NB4 (cell line): ENCODE results near the gene KRT82.

Source experiments
- DNase-seq: peaks from one replicate; pipeline ENCODE4 v3.0.0; 2010; ENCODE audit warnings: low read depth
- H3K4me3 ChIP-seq: one replicate; pipeline ENCODE4 v1.5.1; 2011; ENCODE audit warnings: mild to moderate bottlenecking, low read depth, low read length, moderate library complexity
- MYC ChIP-seq: IDR thresholded peaks from 2 replicates; pipeline ENCODE4 v1.6.1; 2011; ENCODE audit warnings: low read depth, low read length
- POLR2A ChIP-seq: IDR thresholded peaks from 2 replicates; pipeline ENCODE4 v1.6.1; 2011; ENCODE audit warnings: mild to moderate bottlenecking; ENCODE audit not compliant: insufficient read length; ENCODE audit errors: extremely low read depth
- TF ChIP-seq, protein P1 (sequence below): IDR thresholded peaks from one replicate; pipeline ENCODE4 v1.5.1; 2012; ENCODE audit warnings: low read depth, low read length
- TF ChIP-seq, protein P2 (sequence below): IDR thresholded peaks from 2 replicates; pipeline ENCODE4 v1.6.1; 2011; ENCODE audit warnings: low read depth, low read length

KRT82 gene

GRCh38 chr12:52363111-52363679 is 42.9 kb downstream of the KRT82 start:
- TF ChIP-seq, protein P1, sequence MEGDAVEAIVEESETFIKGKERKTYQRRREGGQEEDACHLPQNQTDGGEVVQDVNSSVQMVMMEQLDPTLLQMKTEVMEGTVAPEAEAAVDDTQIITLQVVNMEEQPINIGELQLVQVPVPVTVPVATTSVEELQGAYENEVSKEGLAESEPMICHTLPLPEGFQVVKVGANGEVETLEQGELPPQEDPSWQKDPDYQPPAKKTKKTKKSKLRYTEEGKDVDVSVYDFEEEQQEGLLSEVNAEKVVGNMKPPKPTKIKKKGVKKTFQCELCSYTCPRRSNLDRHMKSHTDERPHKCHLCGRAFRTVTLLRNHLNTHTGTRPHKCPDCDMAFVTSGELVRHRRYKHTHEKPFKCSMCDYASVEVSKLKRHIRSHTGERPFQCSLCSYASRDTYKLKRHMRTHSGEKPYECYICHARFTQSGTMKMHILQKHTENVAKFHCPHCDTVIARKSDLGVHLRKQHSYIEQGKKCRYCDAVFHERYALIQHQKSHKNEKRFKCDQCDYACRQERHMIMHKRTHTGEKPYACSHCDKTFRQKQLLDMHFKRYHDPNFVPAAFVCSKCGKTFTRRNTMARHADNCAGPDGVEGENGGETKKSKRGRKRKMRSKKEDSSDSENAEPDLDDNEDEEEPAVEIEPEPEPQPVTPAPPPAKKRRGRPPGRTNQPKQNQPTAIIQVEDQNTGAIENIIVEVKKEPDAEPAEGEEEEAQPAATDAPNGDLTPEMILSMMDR, result no peak
- no peak for TF ChIP-seq POLR2A
- no peak overlapping the region for H3K4me3 ChIP-seq
- no peak for DNase-seq

DNA sequence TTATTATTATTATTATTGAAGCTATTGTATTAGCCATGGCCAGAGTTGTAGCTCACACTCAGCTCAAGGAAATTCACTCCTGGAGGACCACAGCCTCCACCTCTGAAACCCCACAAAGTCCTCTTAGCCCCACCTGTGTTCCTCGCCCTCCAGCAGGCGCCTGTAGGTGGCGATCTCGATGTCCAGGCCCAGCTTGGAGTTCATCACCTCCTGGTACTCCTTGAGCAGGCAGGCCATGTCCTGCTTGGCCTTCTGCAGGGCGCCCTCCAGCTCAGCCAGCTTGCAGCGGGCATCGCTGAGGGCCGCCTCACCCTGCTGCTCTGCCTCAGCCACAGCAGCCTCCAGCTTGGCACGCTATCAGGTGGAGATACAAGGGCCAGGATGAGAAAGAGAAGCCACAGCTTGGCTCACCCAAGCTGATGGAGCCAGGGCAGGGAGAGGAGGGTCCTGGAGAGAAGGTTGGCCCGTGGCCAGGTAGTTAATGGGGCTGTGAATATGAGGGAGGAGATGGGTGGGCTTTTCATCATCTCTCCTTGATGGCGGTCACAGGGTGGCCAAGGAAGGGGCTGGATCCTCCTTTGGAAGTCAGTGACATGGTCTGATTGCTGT is 43.9 kb downstream of the KRT82 start:
- no peak overlapping the region for H3K4me3 ChIP-seq
- peak; percentile 13 for DNase-seq
- TF ChIP-seq, protein P1, result peak; percentile 66
- TF ChIP-seq, protein P2, sequence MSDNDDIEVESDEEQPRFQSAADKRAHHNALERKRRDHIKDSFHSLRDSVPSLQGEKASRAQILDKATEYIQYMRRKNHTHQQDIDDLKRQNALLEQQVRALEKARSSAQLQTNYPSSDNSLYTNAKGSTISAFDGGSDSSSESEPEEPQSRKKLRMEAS, result no peak

DNA sequence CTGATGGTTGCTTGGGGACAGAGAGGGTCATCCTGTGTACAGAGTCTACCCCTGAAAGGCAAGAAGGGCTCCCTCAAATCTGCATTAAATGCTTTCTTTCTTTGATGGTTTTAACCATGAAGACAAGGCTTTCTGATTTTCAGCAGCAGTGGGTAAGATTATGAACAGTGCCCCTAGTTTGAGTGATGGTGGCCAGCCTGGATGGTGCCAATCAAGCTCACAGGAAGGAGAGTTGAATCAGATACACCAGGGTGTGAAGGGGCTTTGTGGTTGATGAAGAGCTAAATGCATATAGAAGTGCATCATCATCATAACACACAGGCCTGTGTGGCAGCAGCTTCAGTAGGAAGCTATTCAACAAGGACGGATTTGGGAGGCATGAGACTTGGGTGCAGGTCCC is 44.6 kb downstream of the KRT82 start:
- TF ChIP-seq MYC, result no peak
- TF ChIP-seq POLR2A, result no peak
- TF ChIP-seq, protein P1, result no peak
- TF ChIP-seq, protein P2, result no peak
- no peak overlapping the region for H3K4me3 ChIP-seq

GRCh38 chr12:52360663-52361271 is 45.4 kb downstream of the KRT82 start:
- H3K4me3 ChIP-seq, result no peak overlapping the region
- TF ChIP-seq, protein P2, result no peak
- TF ChIP-seq MYC (no peak), POLR2A (no peak)
- TF ChIP-seq, protein P1, result no peak
- DNase-seq, result no peak

More for the DNA sequence above, 44.6 kb downstream of the KRT82 start:
- DNase-seq, result no peak

- TF ChIP-seq, protein P1, result no peak
- no peak for TF ChIP-seq MYC
- TF ChIP-seq POLR2A, result no peak
- TF ChIP-seq, protein P2, result no peak
- no peak for DNase-seq
- H3K4me3 ChIP-seq, result no peak overlapping the region
Measured at GRCh38 chr12:52360106-52360662, 46.0 kb downstream of the KRT82 start.
